ENCODE measurements around the gene KIF26A. TPM values are rescaled to one million over a fixed set of nuclear protein-coding genes. Genes with fewer than 3 reads are reported as not detected.

The KIF26A gene
- total RNA-seq, 6 donors from 2014 or later: 1.8 to 7.3 (median 3.5) TPM

DNA sequence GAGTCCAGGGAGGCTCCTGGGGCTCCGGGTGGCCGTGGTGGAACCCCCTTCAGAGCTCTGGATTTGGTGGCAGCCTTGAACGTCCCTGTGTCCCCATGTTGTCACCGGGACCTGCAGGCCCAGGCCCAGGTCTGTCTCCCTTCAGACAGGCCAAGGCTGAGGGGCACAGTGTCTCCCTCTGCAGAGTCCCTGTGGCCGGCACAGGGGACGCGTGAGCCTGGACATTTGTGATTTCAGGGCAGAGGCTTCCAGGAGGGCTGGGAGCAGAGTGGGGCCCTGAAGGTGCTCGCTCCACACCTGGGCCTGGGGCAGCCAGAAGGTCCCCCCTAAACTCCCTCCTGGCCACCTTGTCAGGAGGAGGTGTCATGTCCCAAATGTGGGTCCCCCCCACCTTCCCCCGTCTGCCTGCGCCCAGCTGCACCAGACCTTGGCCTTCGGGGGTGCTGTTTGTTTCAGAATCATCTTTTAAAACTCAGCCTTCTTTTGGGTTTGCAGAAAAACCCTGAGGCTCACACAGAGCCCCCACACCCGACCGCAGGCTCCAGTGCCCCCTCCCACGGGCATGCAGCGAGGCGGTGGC lies 47.6 kb downstream of the KIF26A start:
- no peak for ATAC-seq (ENCODE audit: low FRiP score in 2 of 2)
- peak in 1 of 2 donors; percentile 61 for DNase-seq
- no peak for TF ChIP-seq POLR2AphosphoS5 (IDR thresholded peaks at IDR 0.05)
- TF ChIP-seq EP300 (IDR thresholded peaks at IDR 0.05): no peak
- TF ChIP-seq POLR2A (IDR thresholded peaks at IDR 0.05): no peak
- TF ChIP-seq, protein P1, sequence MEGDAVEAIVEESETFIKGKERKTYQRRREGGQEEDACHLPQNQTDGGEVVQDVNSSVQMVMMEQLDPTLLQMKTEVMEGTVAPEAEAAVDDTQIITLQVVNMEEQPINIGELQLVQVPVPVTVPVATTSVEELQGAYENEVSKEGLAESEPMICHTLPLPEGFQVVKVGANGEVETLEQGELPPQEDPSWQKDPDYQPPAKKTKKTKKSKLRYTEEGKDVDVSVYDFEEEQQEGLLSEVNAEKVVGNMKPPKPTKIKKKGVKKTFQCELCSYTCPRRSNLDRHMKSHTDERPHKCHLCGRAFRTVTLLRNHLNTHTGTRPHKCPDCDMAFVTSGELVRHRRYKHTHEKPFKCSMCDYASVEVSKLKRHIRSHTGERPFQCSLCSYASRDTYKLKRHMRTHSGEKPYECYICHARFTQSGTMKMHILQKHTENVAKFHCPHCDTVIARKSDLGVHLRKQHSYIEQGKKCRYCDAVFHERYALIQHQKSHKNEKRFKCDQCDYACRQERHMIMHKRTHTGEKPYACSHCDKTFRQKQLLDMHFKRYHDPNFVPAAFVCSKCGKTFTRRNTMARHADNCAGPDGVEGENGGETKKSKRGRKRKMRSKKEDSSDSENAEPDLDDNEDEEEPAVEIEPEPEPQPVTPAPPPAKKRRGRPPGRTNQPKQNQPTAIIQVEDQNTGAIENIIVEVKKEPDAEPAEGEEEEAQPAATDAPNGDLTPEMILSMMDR (IDR thresholded peaks at IDR 0.05): no peak
- Histone ChIP-seq H3K4me1 (peaks cover 3 to 18% (median 7%) of the 10 kb centered on the region in 4 donors), H3K27me3 (no peaks in the 10 kb centered on the region), H3K4me3 (no peak overlapping the region), H3K27ac (no peak overlapping the region), H3K9me3 (no peaks in the 10 kb centered on the region), H3K36me3 (no peaks in the 10 kb centered on the region)
- 72 to 78% methylated on average over 16 of the region's 16 CpGs for WGBS, 2 donors

DNA sequence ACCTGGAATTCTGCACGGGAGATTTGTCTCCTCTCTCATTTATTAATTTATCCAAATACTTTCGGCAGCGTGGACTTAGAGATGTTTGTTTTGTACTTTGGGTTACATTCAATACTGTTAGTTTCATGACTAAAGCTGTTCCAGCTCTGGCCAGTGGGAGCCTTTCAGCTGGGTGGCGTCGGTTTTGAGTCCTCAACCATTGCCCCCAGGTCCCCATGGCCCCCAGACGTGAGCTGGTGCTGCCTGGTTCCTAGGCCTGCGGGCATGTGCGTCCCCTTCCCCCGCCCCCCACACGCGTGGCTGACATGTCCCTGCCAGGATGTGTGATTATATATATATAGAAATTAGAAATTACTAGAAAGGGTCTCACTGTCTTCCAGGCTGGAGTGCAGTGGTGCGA lies 48.2 kb downstream of the KIF26A start:
- Histone ChIP-seq H3K27ac (no peak overlapping the region), H3K27me3 (no peaks in the 10 kb centered on the region), H3K4me1 (peaks cover 3 to 18% (median 7%) of the 10 kb centered on the region in 4 donors), H3K9me3 (no peaks in the 10 kb centered on the region), H3K4me3 (no peak overlapping the region), H3K36me3 (no peaks in the 10 kb centered on the region)
- WGBS, 2 donors: 61 to 71% methylated on average over 10 to 12 of the region's 12 CpGs
- DNase-seq (peak in 1 of 2 donors; percentile 51), ATAC-seq (ENCODE audit: low FRiP score in 2 of 2) (no peak)
- no peak for TF ChIP-seq POLR2AphosphoS5 (IDR thresholded peaks at IDR 0.05)
- TF ChIP-seq EP300 (IDR thresholded peaks at IDR 0.05): no peak
- TF ChIP-seq, protein P1 (IDR thresholded peaks at IDR 0.05): no peak
- TF ChIP-seq POLR2A (IDR thresholded peaks at IDR 0.05): no peak

DNA sequence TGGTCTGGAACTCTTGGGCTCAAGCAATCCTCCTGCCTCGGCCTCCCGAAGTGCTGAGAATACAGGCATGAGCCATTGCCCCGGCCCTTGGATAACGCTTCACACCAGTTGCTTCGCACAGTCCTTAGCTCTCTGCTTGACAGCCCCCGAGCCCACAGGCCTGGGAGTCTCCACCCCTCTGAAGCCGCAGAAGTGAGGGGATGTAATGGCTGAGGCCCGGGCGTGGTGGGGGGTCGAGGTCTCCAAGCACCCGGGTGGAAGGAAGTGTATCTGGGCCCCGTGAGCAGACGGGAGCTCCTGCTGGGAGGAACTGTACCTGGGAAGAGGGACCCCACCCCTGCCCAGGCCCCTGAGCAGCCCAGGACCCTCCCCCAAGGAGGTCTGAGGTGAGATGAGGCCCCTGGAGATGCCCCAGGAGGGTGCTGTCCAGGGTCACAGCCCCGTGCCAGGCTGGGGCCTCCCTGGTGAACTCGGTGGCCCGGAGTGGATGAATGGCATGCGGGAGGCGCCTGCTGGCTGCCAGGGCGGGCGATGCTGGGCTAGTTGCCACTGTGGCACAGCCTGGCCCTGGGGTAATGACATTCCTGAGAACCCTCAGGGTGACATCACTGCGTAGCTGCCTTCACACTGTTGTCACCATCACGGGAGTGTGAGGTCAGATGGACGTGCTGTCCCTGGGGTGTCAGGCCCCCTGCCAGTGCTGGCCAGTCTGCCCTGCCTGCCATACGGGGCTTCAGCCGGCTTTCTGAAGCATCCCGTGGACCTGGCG lies 48.9 kb downstream of the KIF26A start:
- DNase-seq (peak in 1 of 2 donors; percentile 75), ATAC-seq (ENCODE audit: low FRiP score in 2 of 2) (no peak)
- H3K4me1 ChIP-seq: peaks cover 3 to 18% (median 7%) of the 10 kb centered on the region in 4 donors
- H3K9me3 ChIP-seq: no peaks in the 10 kb centered on the region
- H3K4me3 ChIP-seq: no peak overlapping the region
- 73 to 84% methylated on average over 18 to 24 of the region's 27 CpGs for WGBS, 2 donors
- TF ChIP-seq, protein P1 (IDR thresholded peaks at IDR 0.05): no peak
- TF ChIP-seq POLR2A (IDR thresholded peaks at IDR 0.05): no peak
- TF ChIP-seq POLR2AphosphoS5 (IDR thresholded peaks at IDR 0.05): no peak
- no peak for TF ChIP-seq EP300 (IDR thresholded peaks at IDR 0.05)
- no peaks in the 10 kb centered on the region for H3K27me3 ChIP-seq
- no peak overlapping the region for H3K27ac ChIP-seq
- no peaks in the 10 kb centered on the region for H3K36me3 ChIP-seq

DNA sequence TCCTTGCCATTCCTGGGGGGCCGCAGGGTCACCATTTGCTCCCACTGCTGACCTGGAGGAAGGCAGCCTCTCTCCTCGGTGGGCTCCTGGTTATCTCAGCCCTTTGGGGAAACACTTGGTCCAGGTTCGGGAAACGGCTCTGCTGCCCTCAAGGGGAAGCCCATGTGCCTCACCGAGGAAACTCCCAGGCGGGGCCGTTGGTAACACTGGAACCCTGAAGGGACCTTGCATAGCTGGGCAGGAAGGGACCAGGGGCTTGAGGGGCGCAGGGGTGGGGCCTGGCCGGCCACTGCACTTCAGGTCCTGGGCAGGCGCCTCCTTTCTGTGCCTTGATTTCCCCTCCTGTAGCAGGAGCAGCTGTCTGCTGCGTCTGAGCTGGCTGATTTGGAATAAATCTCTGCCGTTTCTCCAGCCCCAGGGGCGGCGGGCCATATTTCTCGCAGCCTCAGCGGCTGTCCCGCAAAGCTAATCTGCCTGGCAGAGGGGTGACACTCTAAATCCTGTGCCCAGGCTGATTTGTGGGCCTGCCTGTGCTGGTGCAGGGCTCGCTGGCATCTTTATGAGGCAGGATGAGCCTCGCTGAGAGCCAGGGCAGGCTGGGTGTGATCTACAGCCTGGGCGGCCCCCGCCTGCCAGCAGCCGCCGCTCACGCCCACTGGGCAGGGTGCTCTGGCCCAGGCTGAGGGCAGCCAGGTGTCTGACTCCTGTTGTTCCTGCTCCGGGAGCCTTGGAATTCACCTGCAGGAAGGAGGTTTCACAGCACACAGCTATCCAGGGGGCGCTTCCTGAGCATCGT lies 49.7 kb downstream of the KIF26A start:
- 78 to 81% methylated on average over 10 to 19 of the region's 27 CpGs for WGBS, 2 donors
- H3K27ac ChIP-seq: no peak overlapping the region
- TF ChIP-seq POLR2A (IDR thresholded peaks at IDR 0.05) (no peak), POLR2AphosphoS5 (IDR thresholded peaks at IDR 0.05) (no peak), EP300 (IDR thresholded peaks at IDR 0.05) (no peak)
- TF ChIP-seq, protein P1 (IDR thresholded peaks at IDR 0.05): no peak
- no peaks in the 10 kb centered on the region for H3K27me3 ChIP-seq
- DNase-seq (peak in 1 of 2 donors; percentile 52), ATAC-seq (ENCODE audit: low FRiP score in 2 of 2) (no peak)
- H3K36me3 ChIP-seq: no peaks in the 10 kb centered on the region
- H3K4me3 ChIP-seq: no peak overlapping the region
- peaks cover 3 to 18% (median 7%) of the 10 kb centered on the region in 4 donors for H3K4me1 ChIP-seq
- no peaks in the 10 kb centered on the region for H3K9me3 ChIP-seq
